HEK293T (cell line): Measurements from ENCODE around the gene LMF1.

Source experiments
- CTCF ChIA-PET: fragments of 350-600 bp; formaldehyde crosslinking; extraction: SDS; loops from one replicate; lab custom pipeline; 2021; ENCODE audit warnings: antibody characterized with exemption, inconsistent platforms; lab: Yijun Ruan, JAX
- POLR2A ChIA-PET: fragments of 350-600 bp; formaldehyde crosslinking; extraction: SDS; loops from one replicate; lab custom pipeline; 2020; ENCODE audit warnings: antibody characterized with exemption, inconsistent platforms; lab: Yijun Ruan, JAX
- DNase-seq: peaks from one replicate; pipeline ENCODE4 v3.0.0; 2012; ENCODE audit warnings: mixed read lengths; ENCODE audit errors: extremely low spot score
- ARNT ChIP-seq: fragments of 450-650 bp; IDR thresholded peaks from 2 replicates; pipeline ENCODE4 v1.6.1; 2017; ENCODE audit warnings: mild to moderate bottlenecking
- BHLHE40 ChIP-seq: fragments of 450-650 bp; IDR thresholded peaks from 2 replicates; pipeline ENCODE4 v1.6.1; 2016; ENCODE audit warnings: mild to moderate bottlenecking, moderate library complexity, borderline replicate concordance
- CTBP1 ChIP-seq: fragments of 450-650 bp; IDR thresholded peaks from 2 replicates; pipeline ENCODE4 v1.6.1; 2016; ENCODE audit warnings: borderline replicate concordance
- ELF4 ChIP-seq: fragments of 450-650 bp; IDR thresholded peaks from 2 replicates; pipeline ENCODE4 v1.6.1; 2017; ENCODE audit warnings: antibody characterized with exemption
- FOXA1 ChIP-seq: fragments of 450-650 bp; IDR thresholded peaks from 2 replicates; pipeline ENCODE4 v1.6.1; 2016; ENCODE audit warnings: mild to moderate bottlenecking
- FOXK2 ChIP-seq: fragments of 450-650 bp; IDR thresholded peaks from 2 replicates; pipeline ENCODE4 v1.6.1; 2016; ENCODE audit warnings: mild to moderate bottlenecking
- FOXM1 ChIP-seq: fragments of 450-650 bp; IDR thresholded peaks from 2 replicates; pipeline ENCODE4 v1.6.1; 2017; ENCODE audit warnings: mild to moderate bottlenecking, borderline replicate concordance
- HDGF ChIP-seq: fragments of 450-650 bp; IDR thresholded peaks from 2 replicates; pipeline ENCODE4 v1.6.1; 2017; ENCODE audit warnings: antibody characterized with exemption, borderline replicate concordance
- L3MBTL2 ChIP-seq: fragments of 450-650 bp; conservative IDR thresholded peaks from 2 replicates; pipeline ENCODE4 v1.6.1; 2016; ENCODE audit warnings: mild to moderate bottlenecking
- LEF1 ChIP-seq: fragments of 450-650 bp; IDR thresholded peaks from 2 replicates; pipeline ENCODE4 v1.6.1; 2017; ENCODE audit warnings: mild to moderate bottlenecking, borderline replicate concordance
- NFRKB ChIP-seq: fragments of 450-650 bp; IDR thresholded peaks from 2 replicates; pipeline ENCODE4 v1.6.1; 2016; ENCODE audit warnings: mild to moderate bottlenecking, moderate library complexity
- SP1 ChIP-seq: fragments of 450-650 bp; IDR thresholded peaks from 2 replicates; pipeline ENCODE4 v1.6.1; 2017
- SUZ12 ChIP-seq: fragments of 450-650 bp; IDR thresholded peaks from 2 replicates; pipeline ENCODE4 v1.6.1; 2016; ENCODE audit warnings: mild to moderate bottlenecking
- TARDBP ChIP-seq: fragments of 450-650 bp; IDR thresholded peaks from 2 replicates; pipeline ENCODE4 v1.6.1; 2016
- ZNF384 ChIP-seq: fragments of 450-650 bp; IDR thresholded peaks from 2 replicates; pipeline ENCODE4 v1.6.1; 2016
- TF ChIP-seq, protein P1 (sequence below): fragments of 450-650 bp; IDR thresholded peaks from 2 replicates; pipeline ENCODE4 v1.6.1; 2016

LMF1 gene

DNA sequence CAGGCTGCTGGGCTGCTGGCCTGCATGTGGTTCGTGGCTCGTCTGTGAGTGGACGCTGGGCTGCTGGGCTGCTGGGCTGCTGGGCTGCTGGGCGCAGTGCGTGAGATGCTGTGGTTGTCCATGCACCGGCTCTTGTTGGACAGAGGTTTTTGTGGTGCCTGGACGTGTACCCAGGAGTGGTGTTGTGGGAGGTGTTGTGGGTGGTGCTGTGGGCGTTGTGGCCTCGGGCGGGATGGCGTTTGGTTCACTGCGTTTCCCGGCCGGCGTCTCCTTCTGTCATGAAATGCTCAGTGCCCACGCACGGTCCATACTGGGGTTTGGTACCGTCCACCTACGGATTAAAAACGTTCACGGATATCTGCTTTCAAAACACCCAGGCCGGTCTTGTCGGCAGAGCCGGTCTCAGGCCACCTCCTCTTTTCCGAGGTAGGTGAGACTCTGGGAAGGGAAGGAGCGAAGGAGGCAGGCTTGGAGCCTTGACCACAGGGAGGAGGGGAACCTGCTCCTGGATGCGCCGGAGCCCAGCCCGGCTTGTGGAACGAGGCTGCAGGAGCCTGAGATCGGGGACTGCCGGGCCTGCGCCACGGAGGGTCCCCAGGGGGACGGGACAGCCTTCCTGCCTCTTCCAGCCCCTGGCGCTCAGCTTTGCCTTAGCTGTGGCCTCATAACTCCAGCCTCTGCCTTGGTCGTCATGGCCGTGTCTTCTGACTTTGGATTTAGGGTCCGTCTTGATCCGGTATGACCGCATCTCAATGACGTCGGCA lies 140.5 kb downstream of the LMF1 start:
- TF ChIP-seq CTBP1 = no peak
- TF ChIP-seq TARDBP = no peak
- ChIA-PET CTCF (no interaction called here), POLR2A (no interaction called here)
- DNase-seq = no peak

DNA sequence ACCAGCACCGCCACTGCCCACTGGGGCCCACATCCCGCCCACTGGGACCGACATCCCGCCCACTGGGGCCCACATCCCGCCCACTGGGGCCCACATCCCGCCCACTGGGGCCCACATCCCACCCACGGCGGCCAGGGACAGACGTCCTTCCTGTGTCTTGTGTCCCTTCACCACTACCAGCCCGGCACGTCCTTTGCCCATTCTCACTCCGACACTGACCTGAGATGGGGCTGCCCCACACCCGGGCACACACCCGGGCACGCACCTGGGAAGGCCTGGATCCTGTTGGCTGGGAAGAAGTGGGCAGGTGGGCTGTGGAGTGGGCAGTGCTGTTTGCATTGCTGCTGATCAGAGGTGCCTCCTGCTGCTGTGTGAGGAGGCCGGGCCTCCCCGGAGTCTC lies 141.9 kb downstream of the LMF1 start:
- no peak for TF ChIP-seq NFRKB
- no peak for TF ChIP-seq FOXM1
- TF ChIP-seq, protein P1, sequence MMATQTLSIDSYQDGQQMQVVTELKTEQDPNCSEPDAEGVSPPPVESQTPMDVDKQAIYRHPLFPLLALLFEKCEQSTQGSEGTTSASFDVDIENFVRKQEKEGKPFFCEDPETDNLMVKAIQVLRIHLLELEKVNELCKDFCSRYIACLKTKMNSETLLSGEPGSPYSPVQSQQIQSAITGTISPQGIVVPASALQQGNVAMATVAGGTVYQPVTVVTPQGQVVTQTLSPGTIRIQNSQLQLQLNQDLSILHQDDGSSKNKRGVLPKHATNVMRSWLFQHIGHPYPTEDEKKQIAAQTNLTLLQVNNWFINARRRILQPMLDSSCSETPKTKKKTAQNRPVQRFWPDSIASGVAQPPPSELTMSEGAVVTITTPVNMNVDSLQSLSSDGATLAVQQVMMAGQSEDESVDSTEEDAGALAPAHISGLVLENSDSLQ = no peak
- TF ChIP-seq FOXK2 = no peak
- no peak for TF ChIP-seq HDGF
- TF ChIP-seq LEF1 = no peak
- TF ChIP-seq TARDBP = no peak
- TF ChIP-seq SUZ12 = no peak
- TF ChIP-seq SP1 = no peak
- no peak for TF ChIP-seq BHLHE40
- no peak for TF ChIP-seq L3MBTL2
- TF ChIP-seq ARNT = no peak
- TF ChIP-seq FOXA1 = no peak
- no peak for TF ChIP-seq ZNF384
- TF ChIP-seq ELF4 = no peak
- TF ChIP-seq CTBP1 = no peak
- ChIA-PET CTCF (no interaction called here), POLR2A (no interaction called here)
- DNase-seq = no peak

DNA sequence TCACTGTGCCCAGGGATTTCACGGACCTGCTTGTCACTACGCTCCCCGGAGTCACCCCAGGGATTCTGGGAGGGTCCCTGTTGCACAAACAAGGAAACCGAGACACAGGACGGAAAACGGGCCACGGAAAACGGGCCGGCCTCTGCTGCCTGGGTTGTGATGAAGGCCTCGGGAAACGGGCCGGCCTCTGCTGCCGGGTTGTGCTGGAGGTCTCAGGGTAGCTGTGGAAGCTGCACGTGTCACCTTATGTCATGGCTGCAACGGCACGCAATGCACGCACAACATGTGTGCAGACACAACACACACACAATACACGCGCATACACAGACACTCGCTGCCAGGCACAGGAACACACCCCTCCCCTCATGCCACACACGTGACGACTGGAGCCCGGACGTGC lies 143.3 kb downstream of the LMF1 start:
- no peak for DNase-seq
- TF ChIP-seq FOXA1 (no peak), CTBP1 (no peak), FOXK2 (no peak), ARNT (no peak), ZNF384 (no peak), SP1 (no peak), HDGF (no peak), NFRKB (no peak), ELF4 (no peak), BHLHE40 (no peak), LEF1 (no peak), L3MBTL2 (no peak)
- TF ChIP-seq, protein P1 = no peak
- CTCF ChIA-PET = no interaction called here
- POLR2A ChIA-PET = no interaction called here

DNA sequence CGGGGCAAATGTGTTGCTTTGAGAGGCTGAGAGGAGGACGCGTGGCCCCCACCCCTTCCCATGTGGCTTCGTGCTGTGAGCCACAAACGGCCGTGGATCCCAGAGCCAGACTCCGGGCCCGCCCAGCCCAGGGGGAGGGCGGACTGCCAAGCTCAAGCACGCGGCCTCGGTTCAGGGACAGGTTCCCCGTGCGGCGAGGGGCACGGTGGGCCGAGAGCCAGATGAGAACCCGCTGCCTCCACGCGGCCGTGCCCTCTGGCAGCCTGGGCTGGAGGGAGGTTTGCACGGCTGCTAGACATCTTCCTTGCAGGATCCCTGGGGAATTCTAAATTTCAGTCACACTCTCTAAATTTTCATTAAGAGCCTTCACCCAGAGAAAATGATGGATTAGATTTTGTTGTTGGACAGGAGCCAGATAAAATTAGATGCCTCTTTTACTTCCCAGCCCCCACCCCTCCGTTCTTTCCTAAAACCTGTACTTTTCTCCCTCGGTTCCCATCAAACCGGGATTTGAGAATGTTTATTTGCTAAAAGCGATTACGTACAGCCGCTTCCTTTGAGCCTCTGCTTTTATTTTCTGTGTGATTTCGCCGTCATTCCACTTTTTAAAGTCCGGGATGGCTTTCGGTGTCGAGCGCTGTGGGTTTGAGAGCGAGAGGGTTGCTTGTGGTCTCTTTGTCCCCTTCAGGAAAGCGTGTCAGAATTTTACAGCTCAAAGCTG lies 145.3 kb downstream of the LMF1 start:
- DNase-seq = peak; percentile 26
- ChIA-PET POLR2A (no interaction called here), CTCF (no interaction called here)
- no peak for TF ChIP-seq FOXM1
- peak; percentile 67 for TF ChIP-seq L3MBTL2

DNA sequence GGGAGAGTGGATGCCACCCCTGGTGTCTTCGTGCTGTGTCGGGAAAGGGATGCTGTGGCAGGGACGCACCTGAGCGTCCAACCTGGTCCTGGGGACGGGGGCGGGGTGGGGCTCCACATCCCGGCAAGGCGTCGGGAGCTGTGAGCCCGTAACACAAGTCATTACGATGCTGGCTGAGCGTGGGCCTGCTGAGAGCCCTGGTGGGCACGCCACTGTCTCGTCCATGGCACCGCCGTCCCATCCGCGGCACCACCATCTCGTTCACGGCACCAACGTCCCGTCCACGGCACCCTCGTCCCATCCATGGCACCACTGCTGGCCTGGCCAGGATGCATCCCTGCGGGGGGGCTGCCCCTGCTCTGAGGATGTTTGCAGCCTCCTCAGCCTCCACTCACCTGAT lies 146.2 kb downstream of the LMF1 start:
- CTCF ChIA-PET = no interaction called here
- POLR2A ChIA-PET = no interaction called here

DNA sequence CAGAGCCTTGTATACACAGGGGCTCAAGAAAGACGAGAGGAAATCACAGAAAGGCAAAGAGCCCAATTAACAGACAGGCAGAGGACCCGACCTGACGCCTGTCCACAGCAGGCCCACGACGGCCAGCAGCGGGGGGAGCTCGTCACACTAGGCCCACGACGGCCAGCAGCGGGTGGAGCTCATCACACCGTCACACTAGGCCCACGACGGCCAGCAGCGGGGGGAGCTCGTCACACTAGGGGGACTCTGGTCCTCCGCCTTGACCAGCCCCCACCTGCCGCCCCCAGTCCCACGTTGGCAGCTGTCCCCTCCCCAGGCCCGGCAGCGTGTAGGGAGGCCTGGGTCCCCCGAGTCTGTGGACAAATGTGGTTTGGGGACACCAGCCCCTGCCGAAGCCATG lies 146.6 kb downstream of the LMF1 start:
- DNase-seq = no peak
- ChIA-PET CTCF (no interaction called here), POLR2A (no interaction called here)
- TF ChIP-seq NFRKB (no peak), FOXA1 (no peak), ELF4 (no peak), ARNT (no peak), TARDBP (no peak), CTBP1 (no peak), LEF1 (no peak), HDGF (no peak), L3MBTL2 (no peak), BHLHE40 (no peak), ZNF384 (no peak), SP1 (no peak), FOXK2 (no peak), FOXM1 (no peak), SUZ12 (no peak)
- TF ChIP-seq, protein P1 = no peak

More for the DNA sequence above, 146.2 kb downstream of the LMF1 start:
- no peak for DNase-seq
- TF ChIP-seq FOXA1 (no peak), L3MBTL2 (no peak), ZNF384 (no peak), HDGF (no peak), SUZ12 (no peak), NFRKB (no peak), ELF4 (no peak), TARDBP (no peak)
- TF ChIP-seq, protein P1 = no peak
